Gastrocnemius medialis (tissue), 4 donors: Measurements from ENCODE around the gene CA4. TPM values are rescaled to one million over a fixed set of nuclear protein-coding genes. Genes with fewer than 3 reads are reported as not detected.
"Not testable (repeated sequence)": the region's sequence is repeated elsewhere in the genome, so short reads cannot be mapped to it uniquely, and the experiment has no call there.

ENCODE experiments used
- ATAC-seq, 2 donors: fragments of 150-250 bp; one replicate each; pipeline ENCODE4 v1.9.1; 2016
- DNase-seq, 2 donors: peaks; one replicate each; pipeline ENCODE4 v3.0.0-alpha.2; 2019
- H3K27ac ChIP-seq, 4 donors: fragments of 200-600 bp; sonication (generic); 1 replicate in 1 of 4; 2 replicates in 3 of 4; pipeline ENCODE4 v1.5.1; 2016 to 2018; ENCODE audit warnings: mild to moderate bottlenecking in 2 of 4, moderate library complexity in 1 of 4
- H3K27me3 ChIP-seq, 3 donors: fragments of 200-600 bp; sonication (generic) in 2 of 3; 1 replicate in 1 of 3; 2 replicates in 2 of 3; pipeline versions ENCODE4 v1.5.1 to v1.6.0; 2016 to 2019; ENCODE audit warnings: mild to moderate bottlenecking in 1 of 3, moderate library complexity in 1 of 3
- H3K36me3 ChIP-seq, 2 donors: fragments of 200-600 bp; sonication (generic) in 1 of 2; one replicate each; pipeline ENCODE4 v1.5.1; 2017 to 2018
- H3K4me1 ChIP-seq, 2 donors: fragments of 200-600 bp; sonication (generic) in 1 of 2; one replicate each; pipeline ENCODE4 v1.5.1; 2016 to 2017; ENCODE audit warnings: mild to moderate bottlenecking in 2 of 2
- H3K4me3 ChIP-seq, 4 donors: fragments of 200-600 bp; sonication (generic) in 3 of 4; 1 replicate in 1 of 4; 2 replicates in 3 of 4; pipeline ENCODE4 v1.5.1; 2016 to 2019; ENCODE audit warnings: mild to moderate bottlenecking in 2 of 4
- H3K9me3 ChIP-seq, 3 donors: fragments of 200-600 bp; sonication (generic) in 2 of 3; 1 replicate in 1 of 3; 2 replicates in 2 of 3; pipeline ENCODE4 v1.5.1; 2016 to 2019
- POLR2A ChIP-seq, 2 donors: fragments of 450-650 bp; IDR thresholded peaks; one replicate each; pipeline ENCODE4 v1.6.1; 2017; ENCODE audit warnings: antibody characterized with exemption in 2 of 2, mild to moderate bottlenecking in 2 of 2, moderate library complexity in 2 of 2
- in situ Hi-C, 4 donors: fragments of 200-750 bp; cut with MboI; loops; one replicate each; pipeline versions ENCODE4 v1.15.0 to v1.8.0; 2017; ENCODE audit warnings: low sequenced_read_pairs in 4 of 4
- intact Hi-C: fragments of 100-400 bp; cut with DNase I; formaldehyde crosslinking; loops from one replicate; pipeline ENCODE4 v1.15.1; 2023; ENCODE audit warnings: low total_unique reads
- total RNA-seq, 4 donors: library from RNA; depleted of rRNA; stranded (reverse); fragments of >200 nt; gene quantifications; one replicate each; pipeline versions ENCODE4 v1.1.0 to v1.2.3, GENCODE V29; 2016
- TF ChIP-seq, protein P1 (sequence below), 5 experiments: fragments of 450-650 bp in 3 of 5; fragments of 200-600 bp in 2 of 5; sonication (generic) in 2 of 5; IDR thresholded peaks in 4 of 5; conservative IDR thresholded peaks in 1 of 5; 1 replicate in 4 of 5; 2 replicates in 1 of 5; pipeline ENCODE4 v1.5.1; 2016 to 2019; ENCODE audit warnings: antibody characterized with exemption in 5 of 5, mild to moderate bottlenecking in 3 of 5, moderate library complexity in 3 of 5

Gene CA4
- total RNA-seq, 4 donors from 2014 or later = 6.1 to 9.2 (median 7.2) TPM

DNA sequence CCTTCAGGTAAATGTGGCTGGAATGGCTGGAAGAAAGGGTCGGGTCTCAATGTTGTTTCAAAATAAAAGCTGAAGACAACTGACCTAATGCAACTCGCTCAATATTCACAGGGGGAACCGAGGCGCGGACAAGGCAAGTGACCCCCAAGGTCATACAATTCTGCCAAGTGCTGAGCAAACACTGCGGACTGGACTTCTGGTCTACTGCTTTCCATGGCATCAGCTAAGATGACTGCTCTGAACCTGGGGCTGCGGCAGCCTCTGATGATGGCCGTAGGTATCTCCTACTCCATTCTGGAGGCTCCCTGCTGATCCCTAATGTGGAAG lies 21.9 kb downstream of the CA4 start:
- no peak for DNase-seq
- intact Hi-C loops = no loop called here
- ATAC-seq = no peak
- no peaks in the 10 kb centered on the region for H3K36me3 ChIP-seq
- H3K27ac ChIP-seq = no peak overlapping the region
- peaks cover 0 to 5% (median 0%) of the 10 kb centered on the region in 3 donors for H3K27me3 ChIP-seq
- no peaks in the 10 kb centered on the region for H3K9me3 ChIP-seq
- TF ChIP-seq, protein P1, sequence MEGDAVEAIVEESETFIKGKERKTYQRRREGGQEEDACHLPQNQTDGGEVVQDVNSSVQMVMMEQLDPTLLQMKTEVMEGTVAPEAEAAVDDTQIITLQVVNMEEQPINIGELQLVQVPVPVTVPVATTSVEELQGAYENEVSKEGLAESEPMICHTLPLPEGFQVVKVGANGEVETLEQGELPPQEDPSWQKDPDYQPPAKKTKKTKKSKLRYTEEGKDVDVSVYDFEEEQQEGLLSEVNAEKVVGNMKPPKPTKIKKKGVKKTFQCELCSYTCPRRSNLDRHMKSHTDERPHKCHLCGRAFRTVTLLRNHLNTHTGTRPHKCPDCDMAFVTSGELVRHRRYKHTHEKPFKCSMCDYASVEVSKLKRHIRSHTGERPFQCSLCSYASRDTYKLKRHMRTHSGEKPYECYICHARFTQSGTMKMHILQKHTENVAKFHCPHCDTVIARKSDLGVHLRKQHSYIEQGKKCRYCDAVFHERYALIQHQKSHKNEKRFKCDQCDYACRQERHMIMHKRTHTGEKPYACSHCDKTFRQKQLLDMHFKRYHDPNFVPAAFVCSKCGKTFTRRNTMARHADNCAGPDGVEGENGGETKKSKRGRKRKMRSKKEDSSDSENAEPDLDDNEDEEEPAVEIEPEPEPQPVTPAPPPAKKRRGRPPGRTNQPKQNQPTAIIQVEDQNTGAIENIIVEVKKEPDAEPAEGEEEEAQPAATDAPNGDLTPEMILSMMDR (IDR thresholded peaks at IDR 0.05 in 4 of 5, conservative IDR thresholded peaks at IDR 0.05 in 1 of 5) = no peak
- no peak for TF ChIP-seq POLR2A (IDR thresholded peaks at IDR 0.05)
- H3K4me1 ChIP-seq = peaks cover 10 to 18% of the 10 kb centered on the region in 2 donors
- in situ Hi-C loops = loop anchor here in 1 of 4 donors (25.0 kb wide), 1 partner anchor 91 kb away; no protein-coding TSS in a partner anchor
- H3K4me3 ChIP-seq = no peak overlapping the region

DNA sequence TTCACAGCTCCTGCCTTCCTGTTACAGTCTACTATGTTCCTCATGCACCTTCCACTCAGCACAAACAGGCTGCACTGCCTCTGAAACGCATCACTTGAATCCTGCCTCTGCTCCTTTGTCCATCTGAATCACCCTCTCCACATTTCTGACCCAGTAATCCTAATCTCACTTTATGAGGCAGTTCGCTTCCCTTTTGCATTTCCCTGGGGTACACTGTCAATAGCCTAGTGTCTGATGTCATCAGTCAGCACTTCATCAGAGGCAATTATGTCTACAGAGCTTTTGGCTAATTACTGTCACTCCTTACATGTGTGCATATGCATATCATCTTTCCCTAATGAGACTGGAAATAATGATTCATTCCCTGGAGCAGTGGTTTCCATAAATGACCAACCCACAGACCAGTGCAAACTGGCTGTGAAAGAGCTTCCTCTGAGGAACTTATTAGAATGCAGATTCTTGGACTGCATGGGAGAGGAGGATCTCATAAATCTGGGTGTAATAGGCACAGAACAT lies 23.6 kb downstream of the CA4 start:
- peaks cover 10 to 18% of the 10 kb centered on the region in 2 donors for H3K4me1 ChIP-seq
- peaks cover 0 to 5% of the 10 kb centered on the region in 2 donors for H3K36me3 ChIP-seq
- no peak overlapping the region for H3K4me3 ChIP-seq
- no peaks in the 10 kb centered on the region for H3K9me3 ChIP-seq
- no peaks in the 10 kb centered on the region for H3K27me3 ChIP-seq
- TF ChIP-seq, protein P1 (IDR thresholded peaks at IDR 0.05 in 4 of 5, conservative IDR thresholded peaks at IDR 0.05 in 1 of 5) = no peak
- no peak for TF ChIP-seq POLR2A (IDR thresholded peaks at IDR 0.05)
- H3K27ac ChIP-seq = no peak overlapping the region
- in situ Hi-C loops (loop anchor here in 1 of 4 donors (25.0 kb wide), 1 partner anchor 89 kb away; no protein-coding TSS in a partner anchor), intact Hi-C loops (no loop called here)
- ATAC-seq (no peak), DNase-seq (no peak)

DNA sequence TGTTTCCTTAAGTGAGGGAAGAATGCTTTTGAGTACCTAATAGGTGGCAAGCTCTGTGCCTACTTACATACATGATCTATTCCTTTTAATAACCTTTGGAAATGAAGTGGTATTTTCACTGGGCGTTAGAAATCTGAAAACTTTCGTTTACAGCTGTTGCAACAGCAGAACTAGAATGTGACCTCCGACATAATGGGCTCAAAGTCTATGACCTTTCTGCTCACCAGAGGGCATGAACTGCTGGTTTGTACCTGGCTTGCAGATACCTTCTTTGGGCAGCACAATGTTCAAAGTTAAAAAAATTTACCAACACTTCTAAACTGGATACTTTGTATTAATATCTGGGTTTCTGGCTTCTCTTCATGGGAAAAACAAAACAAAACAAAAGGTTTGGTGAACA lies 24.3 kb downstream of the CA4 start:
- H3K27ac ChIP-seq = no peak overlapping the region
- H3K4me1 ChIP-seq = peaks cover 10 to 18% of the 10 kb centered on the region in 2 donors
- H3K4me3 ChIP-seq = no peak overlapping the region
- ATAC-seq = no peak
- intact Hi-C loops (no loop called here), in situ Hi-C loops (loop anchor here in 1 of 4 donors (25.0 kb wide), 1 partner anchor 88 kb away; no protein-coding TSS in a partner anchor)
- no peak for TF ChIP-seq POLR2A (IDR thresholded peaks at IDR 0.05)
- TF ChIP-seq, protein P1 (IDR thresholded peaks at IDR 0.05 in 4 of 5, conservative IDR thresholded peaks at IDR 0.05 in 1 of 5) = no peak
- no peak for DNase-seq
- peaks cover 0 to 12% of the 10 kb centered on the region in 2 donors for H3K36me3 ChIP-seq
- H3K27me3 ChIP-seq = no peaks in the 10 kb centered on the region
- H3K9me3 ChIP-seq = no peaks in the 10 kb centered on the region

DNA sequence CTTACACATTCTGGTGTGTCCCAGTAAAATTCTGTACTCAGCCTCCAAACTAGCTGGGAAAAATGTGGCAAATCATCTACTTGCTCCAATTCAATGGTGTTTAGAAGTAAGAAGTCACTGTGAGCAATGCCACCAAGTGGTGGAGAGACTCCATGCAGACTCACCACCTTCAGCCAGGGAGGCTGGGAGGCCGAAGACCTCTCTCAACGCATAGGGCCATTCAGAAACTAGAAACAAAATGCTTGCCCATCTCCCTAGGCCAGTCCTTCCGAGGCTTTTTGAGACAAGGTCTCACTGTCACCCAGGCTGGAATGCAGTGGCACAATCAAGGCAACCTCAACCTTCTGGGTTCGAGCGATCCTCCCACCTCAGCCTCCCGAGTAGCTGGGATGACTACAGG lies 25.0 kb downstream of the CA4 start:
- H3K4me3 ChIP-seq, H3K27ac ChIP-seq, intact Hi-C loops, H3K9me3 ChIP-seq, ATAC-seq, H3K27me3 ChIP-seq, DNase-seq: not testable (repeated sequence)
- peaks cover 6 to 11% of the 10 kb centered on the region in 2 donors for H3K4me1 ChIP-seq
- in situ Hi-C loops = loop anchor here in 3 of 4 donors (25.0 kb wide), 3 partner anchors 88 to 512 kb away; no protein-coding TSS in a partner anchor
- peaks cover 0 to 19% of the 10 kb centered on the region in 2 donors for H3K36me3 ChIP-seq
- TF ChIP-seq, protein P1 (IDR thresholded peaks at IDR 0.05 in 4 of 5, conservative IDR thresholded peaks at IDR 0.05 in 1 of 5) = peak; percentile 10 to 35 (median 13)

- peaks cover under 1 to 39% of the 10 kb centered on the region in 2 donors for H3K36me3 ChIP-seq
- intact Hi-C loops, H3K27me3 ChIP-seq, H3K4me3 ChIP-seq, DNase-seq, H3K9me3 ChIP-seq, H3K27ac ChIP-seq, H3K4me1 ChIP-seq, ATAC-seq: not testable (repeated sequence)
- in situ Hi-C loops = loop anchor here in 2 of 4 donors (25.0 kb wide), 2 partner anchors 114 to 514 kb away; no protein-coding TSS in a partner anchor
Measured at GRCh38 chr17:60176763-60177162, 27.0 kb downstream of the CA4 start.

DNA sequence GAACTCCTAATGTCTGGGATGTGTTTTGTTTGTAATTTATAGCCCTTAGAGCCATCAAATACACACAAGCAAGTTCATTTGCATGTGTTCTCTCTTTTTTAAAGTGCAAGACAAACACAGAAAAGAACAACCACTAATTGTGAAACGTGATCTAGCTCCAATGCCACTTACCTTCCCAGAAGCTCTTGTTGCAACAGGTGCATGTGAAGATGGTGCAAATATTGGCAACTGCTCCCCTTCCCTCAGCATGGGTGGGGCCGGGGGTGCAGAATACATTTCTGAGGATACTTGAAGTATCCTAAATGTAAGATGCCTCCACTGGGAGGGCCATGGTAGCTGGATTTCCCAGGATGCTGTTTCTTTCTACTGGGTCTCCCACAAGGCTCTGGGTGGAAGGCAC lies 28.4 kb downstream of the CA4 start:
- H3K27ac ChIP-seq, ATAC-seq, H3K4me1 ChIP-seq, H3K9me3 ChIP-seq, intact Hi-C loops, H3K4me3 ChIP-seq, H3K27me3 ChIP-seq, DNase-seq: not testable (repeated sequence)
- in situ Hi-C loops = loop anchor here in 2 of 4 donors (25.0 kb wide), 2 partner anchors 116 to 516 kb away; no protein-coding TSS in a partner anchor
- peaks cover 5 to 53% of the 10 kb centered on the region in 2 donors for H3K36me3 ChIP-seq

- H3K4me1 ChIP-seq, H3K9me3 ChIP-seq, H3K27me3 ChIP-seq, H3K4me3 ChIP-seq, DNase-seq, intact Hi-C loops, ATAC-seq, H3K27ac ChIP-seq: not testable (repeated sequence)
- peaks cover 5 to 67% of the 10 kb centered on the region in 2 donors for H3K36me3 ChIP-seq
- in situ Hi-C loops = loop anchor here in 2 of 4 donors (25.0 kb wide), 2 partner anchors 118 to 518 kb away; no protein-coding TSS in a partner anchor
Measured at GRCh38 chr17:60180380-60180779, 30.6 kb downstream of the CA4 start.

DNA sequence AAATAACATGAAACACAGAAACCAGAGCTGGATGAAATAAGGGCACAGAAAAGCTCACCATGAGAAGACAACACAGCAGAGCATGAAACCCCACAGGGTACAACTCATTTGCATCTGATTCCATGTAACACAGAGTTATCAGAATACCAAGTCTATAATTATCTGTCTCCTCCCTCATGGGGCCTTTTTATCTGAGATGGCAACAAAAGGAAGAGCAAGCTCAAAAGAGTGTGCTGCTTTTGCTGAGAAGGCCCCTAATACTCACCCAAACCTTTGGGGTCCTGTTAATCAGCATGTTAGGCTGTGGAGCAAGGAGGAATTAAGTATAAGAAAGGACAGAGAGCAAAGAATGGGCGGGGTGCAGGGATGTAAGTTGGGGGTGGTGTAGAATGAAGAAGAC lies 36.6 kb downstream of the CA4 start:
- H3K4me3 ChIP-seq, ATAC-seq, H3K4me1 ChIP-seq, H3K9me3 ChIP-seq, intact Hi-C loops, H3K27ac ChIP-seq, DNase-seq, H3K27me3 ChIP-seq: not testable (repeated sequence)
- H3K36me3 ChIP-seq = peaks cover 5 to 74% of the 10 kb centered on the region in 2 donors
- in situ Hi-C loops = loop anchor here in 2 of 4 donors (25.0 kb wide), 2 partner anchors 124 to 524 kb away; no protein-coding TSS in a partner anchor
